22Rv1 (cell line): ENCODE results near the gene HSPA4L.

Source experiments
- H3K27ac ChIP-seq: fragments of 450-650 bp; 2 replicates; pipeline ENCODE4 v1.5.1; 2017
- CTCF ChIP-seq: fragments of 450-650 bp; IDR thresholded peaks from 2 replicates; pipeline ENCODE4 v1.5.1; 2017; ENCODE audit warnings: mild to moderate bottlenecking
- ZFX ChIP-seq: fragments of 450-650 bp; IDR thresholded peaks from 2 replicates; pipeline ENCODE4 v1.6.1; 2017; ENCODE audit warnings: antibody characterized with exemption, borderline replicate concordance

The HSPA4L gene

GRCh38 chr4:127782275-127783025 is at the start of gene HSPA4L:
Gene HSPA4L (plus strand): TSS chr4:127782322. CDS start chr4:127782551, 229 bp downstream.
- peak within 1 kb of the TSS; percentile 61 for H3K27ac ChIP-seq
- peak; percentile 55 for TF ChIP-seq CTCF
- no peak for TF ChIP-seq ZFX

- H3K27ac ChIP-seq: no peak overlapping the region
- TF ChIP-seq ZFX: no peak
- TF ChIP-seq CTCF: peak; percentile 78
Measured at GRCh38 chr4:127732623-127733328, 49.3 kb upstream of the HSPA4L start.

- H3K27ac ChIP-seq: no peak overlapping the region
- TF ChIP-seq CTCF: no peak
Measured at GRCh38 chr4:127734976-127735375, 47.1 kb upstream of the HSPA4L start.

GRCh38 chr4:127737295-127737694 is 44.8 kb upstream of the HSPA4L start:
- H3K27ac ChIP-seq: no peak overlapping the region
- TF ChIP-seq CTCF (no peak), ZFX (no peak)

- H3K27ac ChIP-seq: no peak overlapping the region
- TF ChIP-seq CTCF (no peak), ZFX (no peak)
Measured at GRCh38 chr4:127741247-127741646, 40.9 kb upstream of the HSPA4L start.

GRCh38 chr4:127747883-127748282 is 34.2 kb upstream of the HSPA4L start:
- TF ChIP-seq ZFX: no peak
- TF ChIP-seq CTCF: no peak
- H3K27ac ChIP-seq: no peak overlapping the region

GRCh38 chr4:127748957-127749356 is 33.2 kb upstream of the HSPA4L start:
- no peak overlapping the region for H3K27ac ChIP-seq
- no peak for TF ChIP-seq CTCF
- no peak for TF ChIP-seq ZFX
